ENCODE data around the gene SLC39A9.

GRCh38 chr14:69363964-69364363 is 34.5 kb upstream of the SLC39A9 start:
- TF ChIP-seq CTCF (IDR thresholded peaks at IDR 0.05) (no peak), POLR2A (IDR thresholded peaks at IDR 0.05) (no peak)
